GM12874 (cell line): ENCODE data around the gene SLC5A4.

ENCODE experiments used
- CTCF ChIP-seq: IDR thresholded peaks from 2 replicates; pipeline ENCODE4 v1.5.1; 2011; ENCODE audit warnings: low read depth, mild to moderate bottlenecking, control low read depth, low read length, moderate library complexity; ENCODE audit not compliant: insufficient read depth

SLC5A4 gene

DNA sequence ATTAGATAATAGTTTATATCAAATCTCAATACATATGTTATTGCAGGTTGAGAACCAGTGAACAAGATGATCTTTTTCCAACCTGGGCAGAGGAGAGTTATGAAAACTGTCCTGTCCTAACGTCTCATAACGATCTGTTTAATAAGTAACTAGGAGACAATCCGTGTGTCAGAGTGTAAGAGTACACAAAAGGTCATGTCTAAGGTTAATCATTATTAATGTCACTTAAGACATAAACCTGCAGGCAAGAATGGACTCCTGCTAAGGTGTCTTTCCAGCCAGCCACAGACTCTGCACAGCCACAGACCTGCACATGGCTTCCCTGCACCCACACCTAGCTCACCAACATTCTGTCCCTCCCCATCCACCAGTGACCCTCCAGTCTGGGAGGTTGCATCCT, 10.1 kb downstream of the SLC5A4 start:
- no peak for TF ChIP-seq CTCF

DNA sequence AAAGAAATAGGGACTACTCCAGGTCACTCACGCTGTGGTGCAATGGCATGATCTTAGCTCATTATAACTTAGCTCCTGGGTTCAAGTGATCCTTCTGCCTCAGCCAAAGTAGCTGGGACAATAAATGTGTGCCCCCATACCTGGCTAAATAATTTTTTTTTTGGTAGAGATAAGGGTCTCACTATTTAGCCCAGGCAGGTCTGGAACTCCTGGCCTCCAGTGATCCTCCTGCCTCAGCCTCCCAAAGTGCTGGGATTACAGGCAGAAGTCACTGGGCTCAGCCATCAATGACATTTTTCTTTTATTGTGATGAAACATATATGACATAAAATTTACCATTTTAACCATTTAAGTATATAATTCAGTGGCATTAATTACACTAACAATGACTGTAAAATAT, 10.6 kb downstream of the SLC5A4 start:
- TF ChIP-seq CTCF: no peak

GRCh38 chr22:32240461-32240860, 14.7 kb downstream of the SLC5A4 start:
- TF ChIP-seq CTCF: no peak

DNA sequence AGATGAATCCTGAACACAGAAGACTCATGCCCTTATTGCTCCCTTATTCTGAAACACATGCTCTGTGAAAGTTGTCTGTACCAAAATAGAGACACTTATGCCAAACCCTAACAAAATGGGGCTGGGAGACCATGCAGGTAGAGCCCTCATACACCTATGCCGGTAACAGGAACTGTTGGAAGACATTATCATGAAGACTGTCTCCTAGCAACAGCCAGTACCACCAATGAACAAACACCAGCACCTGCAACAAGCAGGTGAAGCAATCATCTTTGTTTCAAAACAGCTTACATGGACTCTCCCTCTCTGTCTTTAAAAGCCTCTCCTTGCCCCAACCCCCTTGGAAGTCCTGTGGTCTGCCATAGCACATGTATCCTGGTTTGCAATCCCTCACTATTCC, 17.2 kb downstream of the SLC5A4 start:
- no peak for TF ChIP-seq CTCF

DNA sequence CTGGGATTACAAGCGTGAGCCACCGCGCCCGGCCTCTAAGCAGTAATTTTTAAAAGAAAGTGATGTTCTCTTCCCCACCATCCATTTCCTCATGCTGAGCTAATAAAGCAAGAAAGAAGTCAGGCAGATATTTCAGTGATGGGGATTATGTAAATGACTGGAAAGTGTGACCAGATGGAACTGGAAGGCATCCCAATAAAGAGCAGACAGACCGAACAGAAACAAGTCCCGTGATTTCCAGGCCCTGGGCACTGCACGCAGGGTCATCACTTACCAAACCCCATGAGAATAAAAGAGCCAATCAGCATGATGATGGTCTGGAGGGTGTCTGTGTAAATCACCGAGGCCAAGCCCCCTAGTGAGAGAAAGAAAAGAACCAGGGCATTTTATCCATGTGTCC, 18.2 kb downstream of the SLC5A4 start:
- no peak for TF ChIP-seq CTCF

GRCh38 chr22:32233091-32233490, 22.1 kb downstream of the SLC5A4 start:
- no peak for TF ChIP-seq CTCF

- TF ChIP-seq CTCF: no peak
Observed at GRCh38 chr22:32232191-32232830, 22.8 kb downstream of the SLC5A4 start.
